ENCODE measurements around the gene CYP2S1. TPM values are rescaled to one million over a fixed set of nuclear protein-coding genes. Genes with fewer than 3 reads are reported as not detected.

CYP2S1 gene
- total and polyA plus RNA-seq, 9 of the 15 experiments (the other 6 are each of a cell fraction or from before 2014, with no cell fraction given): 0.07 to 1.9 (median 0.41) TPM

- CTCF ChIA-PET (ENCODE audit: low intra/inter-chr PET ratio): no interaction called here
- Histone ChIP-seq H3K9ac (ENCODE audit: insufficient read depth in 1 of 2, low read depth in 2 of 2, low read length in 2 of 2) (no peak overlapping the region), H3K27ac (ENCODE audit: extremely low read depth, low read depth, low read length) (peak overlapping the region; percentile 88; the same call in 2 of the 3 replicates), H2AFZ (ENCODE audit: low read depth, low read length) (no peak overlapping the region), H3K79me2 (ENCODE audit: control insufficient read depth, insufficient read depth, low read length) (no peaks in the 10 kb centered on the region), H3K36me3 (ENCODE audit: control insufficient read depth, insufficient read depth, low read length) (no peaks in the 10 kb centered on the region), H3K4me2 (ENCODE audit: insufficient read depth, low read length) (no peak overlapping the region), H3K9me1 (ENCODE audit: control insufficient read depth, insufficient read depth, low read length) (no peaks in the 10 kb centered on the region), H4K20me1 (replicated peaks; ENCODE audit: control insufficient read depth, insufficient read depth, low read length) (no peaks in the 10 kb centered on the region), H3K4me1 (replicated peaks in 1 of 2; ENCODE audit: control insufficient read depth in 2 of 2, insufficient read depth in 2 of 2, low read length in 2 of 2) (peaks cover 34 to 42% of the 10 kb centered on the region in 2 experiments), H3K4me3 (no peak overlapping the region), H3K27me3 (ENCODE audit: control insufficient read depth in 2 of 2, insufficient read depth in 2 of 2, low read length in 2 of 2) (peaks cover 0 to 12% of the 10 kb centered on the region in 2 experiments; a peak in 3 of 5 replicates), H3K9me3 (replicated peaks; ENCODE audit: control insufficient read depth, insufficient read depth, low read depth, low read length) (no peaks in the 10 kb centered on the region)
- FAIRE-seq (no peak), ATAC-seq (no peak), DNase-seq (ENCODE audit: extremely low read depth in 1 of 4, low spot score in 3 of 4) (no peak)
- intact Hi-C loops (cut with micrococcal nuclease): loop anchor here (5.0 kb wide), 1 partner anchor 38 kb away; the partner anchor contains the start of gene HNRNPUL1
- POLR2A ChIA-PET: interaction anchor here (0.6 kb wide), 1 partner anchor 255 kb away, joined by 4 read pairs; no protein-coding TSS in a partner anchor
- 88% methylated on average over 7 of the region's 7 CpGs for WGBS (ENCODE audit: insufficient coverage, low coverage, missing lambda C conversion rate)
- BruUV-seq (replicated peaks): no TSS peak
- in situ Hi-C loops (cut with MboI): no loop called here
- TF ChIP-seq DIDO1 (tag; IDR thresholded peaks at IDR 0.05; ENCODE audit: low read depth): no peak
- no peak for TF ChIP-seq FOXM1 (IDR thresholded peaks at IDR 0.05; ENCODE audit: low read depth)
- TF ChIP-seq FOXM1 (CRISPR knock-in tag; IDR thresholded peaks at IDR 0.05; ENCODE audit: low read depth): no peak
- TF ChIP-seq OTX1 (CRISPR knock-in tag; IDR thresholded peaks at IDR 0.05): no peak
- no peak for TF ChIP-seq RBM17 (IDR thresholded peaks at IDR 0.05; ENCODE audit: borderline replicate concordance, low read depth, low read length)
- no peak for TF ChIP-seq PHB2 (IDR thresholded peaks at IDR 0.05; ENCODE audit: low read depth)
- no peak for TF ChIP-seq VEZF1 (CRISPR knock-in tag; IDR thresholded peaks at IDR 0.05)
- no peak for TF ChIP-seq SMARCC2 (IDR thresholded peaks at IDR 0.05; ENCODE audit: low read depth)
- TF ChIP-seq MYNN (IDR thresholded peaks at IDR 0.05): no peak
- no peak for TF ChIP-seq MYNN (CRISPR knock-in tag; IDR thresholded peaks at IDR 0.05)
- no peak for TF ChIP-seq CBX2 (IDR thresholded peaks at IDR 0.05; ENCODE audit: insufficient read depth, low read length, poor library complexity, severe bottlenecking)
- no peak for TF ChIP-seq RFX1 (IDR thresholded peaks at IDR 0.05)
- TF ChIP-seq XRCC4 (IDR thresholded peaks at IDR 0.05; ENCODE audit: extremely low read depth, insufficient read depth, insufficient read length): no peak
- no peak for TF ChIP-seq PPARD (CRISPR knock-in tag; IDR thresholded peaks at IDR 0.05)
- TF ChIP-seq AFF1 (IDR thresholded peaks at IDR 0.05; ENCODE audit: low read depth in 1 of 2, partially characterized antibody in 2 of 2): no peak
Observed at GRCh38 chr19:41224632-41225031, 31.6 kb downstream of the CYP2S1 start.
